Trophoblast cell (in vitro differentiated cells and primary cell): ENCODE measurements around the gene PIP5KL1.

ENCODE experiments used
- DNase-seq, 2 donors: peaks; one replicate each; pipeline ENCODE4 v3.0.0-alpha.2; 2016
- H2AFZ ChIP-seq: 2 replicates; pipeline ENCODE4 v1.6.1; 2013; ENCODE audit warnings: low read length, moderate library complexity, mild to moderate bottlenecking; ENCODE audit not compliant: insufficient read depth, poor library complexity
- H2AK5ac ChIP-seq: 2 replicates; pipeline ENCODE4 v1.6.1; 2013; ENCODE audit warnings: mild to moderate bottlenecking, low read length
- H2BK120ac ChIP-seq: 2 replicates; pipeline ENCODE4 v1.6.1; 2013; ENCODE audit warnings: low read length, mild to moderate bottlenecking, moderate library complexity; ENCODE audit not compliant: insufficient read depth, poor library complexity
- H2BK12ac ChIP-seq: 2 replicates; pipeline ENCODE4 v1.6.1; 2013; ENCODE audit warnings: mild to moderate bottlenecking, low read length, moderate library complexity
- H2BK5ac ChIP-seq: 2 replicates; pipeline ENCODE4 v1.6.1; 2013; ENCODE audit warnings: low read length, low read depth, moderate library complexity, mild to moderate bottlenecking; ENCODE audit not compliant: poor library complexity
- H3K14ac ChIP-seq: 2 replicates; pipeline ENCODE4 v1.6.1; 2013; ENCODE audit warnings: mild to moderate bottlenecking, low read length
- H3K18ac ChIP-seq: 2 replicates; pipeline ENCODE4 v1.6.1; 2013; ENCODE audit warnings: mild to moderate bottlenecking, low read length
- H3K23ac ChIP-seq: 2 replicates; pipeline ENCODE4 v1.6.1; 2013; ENCODE audit warnings: low read length
- H3K27ac ChIP-seq: 2 replicates; pipeline ENCODE4 v1.5.1; 2013; ENCODE audit warnings: low read depth, mild to moderate bottlenecking, inconsistent platforms, low read length, moderate library complexity
- H3K27me3 ChIP-seq: 2 replicates; pipeline ENCODE4 v1.6.1; 2013; ENCODE audit warnings: inconsistent platforms, mild to moderate bottlenecking, low read length, moderate library complexity; ENCODE audit not compliant: insufficient read depth
- H3K36me3 ChIP-seq, 2 experiments: 1 replicate in 1 of 2; 2 replicates in 1 of 2; pipeline ENCODE4 v1.6.1; 2013; ENCODE audit warnings: low read length in 2 of 2, mild to moderate bottlenecking in 2 of 2, moderate library complexity in 1 of 2; ENCODE audit not compliant: insufficient read depth in 2 of 2, control insufficient read depth in 1 of 2
- H3K4ac ChIP-seq: 2 replicates; pipeline ENCODE4 v1.6.1; 2013; ENCODE audit warnings: low read depth, mild to moderate bottlenecking, low read length, moderate library complexity
- H3K4me1 ChIP-seq, 2 experiments: 1 replicate in 1 of 2; 2 replicates in 1 of 2; pipeline ENCODE4 v1.6.1; 2013; ENCODE audit warnings: low read length in 2 of 2, mild to moderate bottlenecking in 2 of 2, moderate library complexity in 1 of 2; ENCODE audit not compliant: insufficient read depth in 2 of 2, control insufficient read depth in 1 of 2
- H3K4me2 ChIP-seq: 2 replicates; pipeline ENCODE4 v1.6.1; 2013; ENCODE audit warnings: inconsistent platforms, mild to moderate bottlenecking, low read length, moderate library complexity
- H3K4me3 ChIP-seq: 2 replicates; pipeline ENCODE4 v1.5.1; 2013; ENCODE audit warnings: mild to moderate bottlenecking, low read depth, low read length, inconsistent platforms
- H3K79me1 ChIP-seq: one replicate; pipeline ENCODE4 v1.6.1; 2013; ENCODE audit warnings: low read length
- H3K79me2 ChIP-seq: 2 replicates; pipeline ENCODE4 v1.6.1; 2013; ENCODE audit warnings: low read length, mild to moderate bottlenecking; ENCODE audit not compliant: control insufficient read depth, insufficient read depth, poor library complexity
- H3K9ac ChIP-seq: 2 replicates; pipeline ENCODE4 v1.6.1; 2013; ENCODE audit warnings: mild to moderate bottlenecking, low read length
- H3K9me3 ChIP-seq: 2 replicates; pipeline ENCODE4 v1.6.1; 2013; ENCODE audit warnings: low read depth, mild to moderate bottlenecking, control low read depth, inconsistent platforms, low read length; ENCODE audit not compliant: insufficient read depth
- H4K12ac ChIP-seq: 2 replicates; pipeline ENCODE4 v1.6.1; 2013; ENCODE audit warnings: low read depth, mild to moderate bottlenecking, low read length, moderate library complexity
- H4K8ac ChIP-seq: 2 replicates; pipeline ENCODE4 v1.6.1; 2013; ENCODE audit warnings: low read depth, mild to moderate bottlenecking, low read length, moderate library complexity
- H4K91ac ChIP-seq: one replicate; pipeline ENCODE4 v1.6.1; 2013; ENCODE audit warnings: low read depth, mild to moderate bottlenecking, low read length, moderate library complexity
- WGBS: extraction: QIAGEN DNeasy Blood & Tissue Kit; methylation state at CpG from one replicate; pipeline ENCODE4 v1.1.7; 2013; ENCODE audit warnings: missing lambda C conversion rate; ENCODE audit not compliant: insufficient read length, insufficient coverage; ENCODE audit errors: extremely low coverage; 5-methylcytosine and 5-hydroxymethylcytosine counted together

The PIP5KL1 gene

GRCh38 chr9:127943011-127943662 is 12.6 kb upstream of the PIP5KL1 start:
- Histone ChIP-seq H4K12ac (no peak overlapping the region), H3K36me3 (peaks cover 63 to 66% of the 10 kb centered on the region in 2 experiments), H3K4me2 (no peak overlapping the region), H3K9me3 (no peaks in the 10 kb centered on the region), H3K4me1 (peaks cover under 1 to 3% of the 10 kb centered on the region in 2 experiments), H2BK5ac (no peak overlapping the region), H3K18ac (no peak overlapping the region), H3K27me3 (no peaks in the 10 kb centered on the region), H3K4me3 (no peak overlapping the region), H2BK120ac (no peak overlapping the region), H3K23ac (no peak overlapping the region), H2AFZ (no peak overlapping the region), H3K14ac (no peak overlapping the region), H4K8ac (no peak overlapping the region), H2AK5ac (no peak overlapping the region), H3K27ac (no peak overlapping the region), H4K91ac (no peak overlapping the region), H3K79me2 (no peaks in the 10 kb centered on the region), H3K4ac (no peak overlapping the region), H2BK12ac (no peak overlapping the region), H3K9ac (no peak overlapping the region), H3K79me1 (no peaks in the 10 kb centered on the region)
- no CpG with 5 or more reads among the region's 14 CpGs for WGBS
- no peak for DNase-seq

GRCh38 chr9:127942216-127943010 is 11.8 kb upstream of the PIP5KL1 start:
- Histone ChIP-seq H2AK5ac (no peak overlapping the region), H4K8ac (no peak overlapping the region), H3K9ac (no peak overlapping the region), H3K14ac (no peak overlapping the region), H3K27ac (no peak overlapping the region), H3K27me3 (no peaks in the 10 kb centered on the region), H2AFZ (no peak overlapping the region), H3K79me2 (no peaks in the 10 kb centered on the region), H3K4ac (no peak overlapping the region), H4K12ac (no peak overlapping the region), H2BK12ac (no peak overlapping the region), H3K36me3 (peaks cover 56 to 59% of the 10 kb centered on the region in 2 experiments), H3K79me1 (peaks cover 2% of the 10 kb centered on the region), H3K4me3 (no peak overlapping the region), H3K4me1 (peaks cover 4 to 7% of the 10 kb centered on the region in 2 experiments), H3K9me3 (no peaks in the 10 kb centered on the region), H3K23ac (no peak overlapping the region), H2BK5ac (no peak overlapping the region), H3K18ac (no peak overlapping the region), H3K4me2 (no peak overlapping the region), H4K91ac (no peak overlapping the region), H2BK120ac (no peak overlapping the region)
- no CpG with 5 or more reads among the region's 18 CpGs for WGBS
- DNase-seq = peak in 1 of 2 donors; percentile 73

GRCh38 chr9:127941961-127942215 is 11.3 kb upstream of the PIP5KL1 start:
- H3K4ac ChIP-seq = no peak overlapping the region
- H4K8ac ChIP-seq = no peak overlapping the region
- no peak overlapping the region for H3K18ac ChIP-seq
- no peak overlapping the region for H2BK5ac ChIP-seq
- peaks cover 56 to 59% of the 10 kb centered on the region in 2 experiments for H3K36me3 ChIP-seq
- no peak for DNase-seq
- no peak overlapping the region for H3K23ac ChIP-seq
- no peaks in the 10 kb centered on the region for H3K9me3 ChIP-seq
- no peak overlapping the region for H3K14ac ChIP-seq
- peaks cover 4% of the 10 kb centered on the region for H3K79me1 ChIP-seq
- H3K9ac ChIP-seq = no peak overlapping the region
- no peak overlapping the region for H3K4me2 ChIP-seq
- no peak overlapping the region for H2BK120ac ChIP-seq
- H2AFZ ChIP-seq = no peak overlapping the region
- H4K12ac ChIP-seq = no peak overlapping the region
- H3K79me2 ChIP-seq = peaks cover 3% of the 10 kb centered on the region
- peaks cover 4 to 10% of the 10 kb centered on the region in 2 experiments for H3K4me1 ChIP-seq
- H3K27me3 ChIP-seq = no peaks in the 10 kb centered on the region
- no peak overlapping the region for H2BK12ac ChIP-seq
- no peak overlapping the region for H4K91ac ChIP-seq
- no peak overlapping the region for H2AK5ac ChIP-seq
- WGBS = no CpG with 5 or more reads among the region's 3 CpGs
- H3K4me3 ChIP-seq = no peak overlapping the region
- no peak overlapping the region for H3K27ac ChIP-seq

GRCh38 chr9:127941062-127941960 is 10.7 kb upstream of the PIP5KL1 start:
- no peak overlapping the region for H3K23ac ChIP-seq
- H3K36me3 ChIP-seq = peaks cover 57 to 58% of the 10 kb centered on the region in 2 experiments
- H3K27me3 ChIP-seq = no peaks in the 10 kb centered on the region
- no peak overlapping the region for H4K12ac ChIP-seq
- no peak overlapping the region for H2AFZ ChIP-seq
- no peak overlapping the region for H4K91ac ChIP-seq
- WGBS = no CpG with 5 or more reads among the region's 18 CpGs
- no peak overlapping the region for H2AK5ac ChIP-seq
- DNase-seq = no peak
- H3K27ac ChIP-seq = no peak overlapping the region
- no peak overlapping the region for H2BK120ac ChIP-seq
- no peak overlapping the region for H2BK5ac ChIP-seq
- H3K4me1 ChIP-seq = peaks cover 9 to 14% of the 10 kb centered on the region in 2 experiments
- H3K79me2 ChIP-seq = peaks cover 3% of the 10 kb centered on the region
- no peak overlapping the region for H3K9ac ChIP-seq
- H3K4ac ChIP-seq = no peak overlapping the region
- H3K18ac ChIP-seq = no peak overlapping the region
- no peak overlapping the region for H3K14ac ChIP-seq
- H3K4me2 ChIP-seq = no peak overlapping the region
- H4K8ac ChIP-seq = no peak overlapping the region
- H3K79me1 ChIP-seq = peaks cover 4% of the 10 kb centered on the region
- H2BK12ac ChIP-seq = no peak overlapping the region
- H3K9me3 ChIP-seq = no peaks in the 10 kb centered on the region
- H3K4me3 ChIP-seq = no peak overlapping the region
